ENCODE data around the gene MAB21L3.
"Not testable (repeated sequence)": the region's sequence is repeated elsewhere in the genome, so short reads cannot be mapped to it uniquely, and the experiment has no call there.

MAB21L3 gene

DNA sequence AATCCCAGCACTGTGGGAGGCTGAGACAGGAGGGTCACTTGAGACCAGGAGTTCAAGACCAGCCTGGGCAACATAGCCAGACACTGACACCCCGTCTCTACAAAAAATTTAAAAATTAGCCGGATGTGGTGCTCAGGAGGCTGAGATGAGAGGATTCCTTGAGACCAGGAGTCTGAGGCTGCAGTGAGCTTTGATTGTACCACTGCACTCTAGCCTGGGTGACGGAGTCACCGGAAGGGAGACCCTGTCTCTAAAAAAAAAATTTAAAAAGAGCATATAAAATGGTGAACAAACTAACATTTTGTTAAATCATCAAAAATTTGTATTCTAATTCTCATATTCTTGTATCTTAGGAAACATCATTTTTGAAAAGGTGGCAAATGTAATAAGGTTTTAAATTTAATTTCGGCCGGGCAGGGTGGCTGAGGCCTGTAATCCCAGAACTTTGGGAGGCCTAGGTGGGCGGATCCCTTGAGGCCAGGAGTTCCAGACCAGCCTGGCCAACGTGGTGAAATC is 27.1 kb downstream of the MAB21L3 start:
- no peak for DNase-seq (ENCODE audit: low read depth)

- DNase-seq (ENCODE audit: low read depth), result no peak
Observed at GRCh38 chr1:116139592-116140134, 28.5 kb downstream of the MAB21L3 start.

DNA sequence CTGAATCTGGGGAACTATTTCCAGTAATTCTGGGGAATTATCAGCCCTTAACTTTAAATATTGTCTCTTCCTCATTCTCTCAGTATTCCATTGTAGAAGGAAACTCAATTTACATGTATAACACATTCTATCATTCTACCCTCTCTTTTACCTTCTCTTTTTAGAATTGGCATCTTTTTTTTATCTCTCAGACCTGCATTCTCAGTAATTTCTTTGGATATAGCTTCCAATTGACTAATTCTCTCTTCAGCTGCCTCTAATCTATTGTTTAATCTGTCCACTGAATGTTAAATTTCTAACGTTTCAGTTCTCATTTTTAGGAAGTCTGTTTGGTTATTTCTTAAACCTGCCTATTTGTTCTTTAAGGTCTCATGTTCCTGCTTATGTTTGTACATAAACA is 33.0 kb downstream of the MAB21L3 start:
- DNase-seq (ENCODE audit: low read depth), result no peak

DNA sequence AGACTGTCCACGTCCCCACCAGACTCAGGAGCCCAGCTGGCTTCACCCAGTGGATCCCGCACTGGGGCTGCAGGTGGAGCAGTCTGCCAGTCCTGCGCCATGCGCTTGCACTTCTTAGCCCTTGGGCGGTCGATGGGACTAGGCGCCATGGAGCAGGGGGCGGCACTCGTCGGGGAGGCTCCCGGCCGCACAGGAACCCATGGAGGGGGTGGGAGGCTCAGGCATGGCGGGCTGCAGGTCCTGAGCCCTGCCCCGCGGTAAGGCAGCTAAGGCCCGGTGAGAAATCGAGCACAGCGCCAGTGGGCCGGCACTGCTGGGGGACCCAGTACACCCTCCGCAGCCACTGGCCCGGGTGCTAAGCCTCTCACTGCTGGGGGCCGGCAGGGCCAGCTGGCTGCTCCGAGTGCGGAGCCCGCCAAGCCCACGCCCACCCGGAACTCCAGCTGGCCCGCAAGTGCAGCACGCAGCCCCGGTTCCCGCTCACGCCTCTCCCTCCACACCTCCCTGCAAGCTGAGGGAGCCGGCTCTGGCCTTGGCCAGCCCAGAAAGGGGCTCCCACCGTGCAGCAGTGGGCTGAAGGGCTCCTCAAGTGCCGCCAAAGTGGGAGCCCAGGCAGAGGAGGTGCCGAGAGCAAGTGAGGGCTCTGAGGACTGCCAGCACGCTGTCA is 35.4 kb downstream of the MAB21L3 start:
- DNase-seq (ENCODE audit: low read depth), result not testable (repeated sequence)

DNA sequence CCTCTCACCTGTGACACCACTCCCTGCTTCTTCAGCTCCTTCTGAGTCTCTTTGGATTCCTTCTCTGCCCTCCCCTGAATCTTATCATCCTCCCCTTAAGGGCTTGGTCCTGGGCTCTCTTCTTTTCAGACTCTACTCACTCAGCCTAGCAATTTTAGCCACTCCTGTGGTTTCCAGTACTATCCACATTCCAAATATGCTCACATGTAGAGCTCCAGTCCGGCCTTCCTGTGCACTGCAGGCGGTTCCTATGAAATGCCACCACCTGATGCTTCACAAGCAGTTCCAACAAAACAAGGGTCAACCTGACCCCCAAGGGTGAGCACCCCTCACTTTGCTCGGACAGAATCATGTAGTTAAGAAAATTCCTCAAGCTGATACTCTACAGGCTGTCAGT is 35.9 kb downstream of the MAB21L3 start:
- DNase-seq (ENCODE audit: low read depth), result no peak

GRCh38 chr1:116147972-116148371 is 36.8 kb downstream of the MAB21L3 start:
- no peak for DNase-seq (ENCODE audit: low read depth)

GRCh38 chr1:116148967-116149366 is 37.8 kb downstream of the MAB21L3 start:
- no peak for DNase-seq (ENCODE audit: low read depth)

DNA sequence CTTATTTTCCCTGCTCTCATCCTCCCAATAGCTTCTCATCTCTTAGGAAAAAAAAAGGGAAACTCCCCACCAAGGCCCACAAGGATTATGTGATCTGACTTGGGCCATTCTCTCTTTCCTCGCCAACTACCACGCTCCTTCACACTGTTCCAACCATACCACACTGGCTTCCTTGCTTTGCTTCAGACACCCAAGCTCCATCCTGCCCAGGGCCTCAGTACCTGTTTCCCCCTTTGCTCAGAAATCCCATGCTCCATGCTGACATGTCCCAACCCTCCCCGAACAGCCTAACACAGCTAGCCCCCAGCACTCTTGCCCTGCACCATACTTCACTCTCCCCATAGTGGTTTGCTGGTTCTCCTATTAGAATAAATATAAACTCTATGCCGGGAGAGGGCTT is 39.2 kb downstream of the MAB21L3 start:
- DNase-seq (ENCODE audit: low read depth), result no peak

- peak; percentile 62 for DNase-seq (ENCODE audit: low read depth)
Observed at GRCh38 chr1:116151739-116152576, 40.8 kb downstream of the MAB21L3 start.

DNA sequence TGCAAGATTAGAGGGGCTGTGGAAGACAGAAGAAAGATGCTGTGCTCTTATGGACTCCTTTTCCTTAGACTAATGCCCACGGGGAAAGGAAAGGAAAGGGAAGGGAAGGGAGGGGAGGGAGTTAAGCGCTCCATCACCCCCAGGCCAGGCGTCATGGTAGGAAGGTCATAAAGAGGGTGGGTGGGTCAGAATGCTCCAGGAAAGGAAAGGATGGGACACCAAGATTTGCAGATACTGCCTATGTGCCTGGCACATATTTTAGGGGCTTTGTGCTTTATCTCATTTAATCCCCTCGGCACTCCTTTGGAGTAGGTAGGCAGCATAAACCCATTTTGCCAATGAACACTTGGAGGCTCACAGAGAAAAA is 41.4 kb downstream of the MAB21L3 start:
- DNase-seq (ENCODE audit: low read depth), result no peak

- DNase-seq (ENCODE audit: low read depth), result no peak
Observed at GRCh38 chr1:116152950-116153691, 41.9 kb downstream of the MAB21L3 start.

- DNase-seq (ENCODE audit: low read depth), result no peak
Observed at GRCh38 chr1:116153692-116154031, 42.5 kb downstream of the MAB21L3 start.

GRCh38 chr1:116154536-116154935 is 43.3 kb downstream of the MAB21L3 start:
- DNase-seq (ENCODE audit: low read depth), result no peak

GRCh38 chr1:116157096-116157495 is 45.9 kb downstream of the MAB21L3 start:
- DNase-seq (ENCODE audit: low read depth), result no peak

- no peak for DNase-seq (ENCODE audit: low read depth)
Observed at GRCh38 chr1:116159177-116159576, 48.0 kb downstream of the MAB21L3 start.

DNA sequence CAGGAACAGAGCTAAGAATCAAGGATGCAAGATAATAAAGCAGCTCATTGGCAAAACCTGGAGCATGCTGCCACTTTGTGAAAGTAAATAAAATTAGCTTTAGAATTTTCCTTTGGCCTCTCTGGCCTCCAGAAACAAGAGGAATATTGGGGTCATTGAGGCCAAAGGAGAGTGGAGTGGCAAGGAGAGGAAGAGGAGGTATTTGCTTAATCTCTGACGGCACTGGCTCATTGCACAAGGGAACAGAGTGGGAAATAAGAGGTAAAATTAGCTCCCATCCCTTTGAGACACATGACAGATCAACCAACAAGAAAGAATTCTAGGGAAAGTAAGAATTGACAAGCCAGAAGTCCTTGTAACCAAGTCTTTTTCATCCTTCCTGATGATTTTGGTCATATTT is 48.4 kb downstream of the MAB21L3 start:
- no peak for DNase-seq (ENCODE audit: low read depth)

DNA sequence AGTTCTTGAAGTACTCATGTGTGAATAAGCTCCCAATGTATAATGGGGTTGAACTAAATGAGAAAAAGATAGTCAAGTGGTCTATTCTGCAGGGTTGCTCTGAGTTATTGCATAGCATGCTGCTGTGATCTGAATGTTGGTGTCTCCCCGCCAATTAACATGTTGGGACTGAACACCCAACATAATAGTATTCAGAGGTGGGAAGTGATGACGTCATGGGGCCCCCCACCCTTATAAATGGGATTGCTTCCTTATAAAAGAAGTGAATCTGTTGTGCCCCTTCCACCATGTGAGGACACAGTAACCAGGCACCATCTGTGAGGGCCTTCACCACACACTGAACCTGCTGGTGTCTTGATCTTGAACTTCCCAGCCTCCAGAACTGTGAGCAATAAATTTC is 50.2 kb downstream of the MAB21L3 start:
- no peak for DNase-seq (ENCODE audit: low read depth)

DNA sequence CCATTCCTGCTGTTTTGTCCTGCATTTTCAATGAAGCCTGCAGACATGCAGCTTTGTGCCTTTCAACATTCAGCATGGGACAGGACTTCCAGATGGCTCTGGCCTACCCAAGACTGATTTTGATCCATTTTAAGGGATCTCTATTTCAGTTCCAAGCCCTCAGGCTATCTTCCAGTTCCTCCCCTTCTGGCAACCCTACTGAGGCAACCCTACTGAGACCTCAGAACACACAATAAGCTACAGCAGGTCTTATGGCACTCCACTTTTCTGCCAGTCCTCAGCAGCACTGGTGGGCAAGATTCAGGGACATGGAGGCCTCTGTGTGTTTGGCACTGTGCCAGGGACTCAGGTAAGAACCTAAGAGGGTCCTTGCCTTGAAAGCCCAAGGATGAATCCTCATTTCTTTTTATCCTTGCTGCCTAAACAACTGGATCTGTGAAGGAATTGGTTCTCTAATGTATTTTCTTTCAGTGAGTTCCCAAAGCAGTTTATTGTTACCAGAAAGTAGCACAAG is 50.7 kb downstream of the MAB21L3 start:
- no peak for DNase-seq (ENCODE audit: low read depth)

DNA sequence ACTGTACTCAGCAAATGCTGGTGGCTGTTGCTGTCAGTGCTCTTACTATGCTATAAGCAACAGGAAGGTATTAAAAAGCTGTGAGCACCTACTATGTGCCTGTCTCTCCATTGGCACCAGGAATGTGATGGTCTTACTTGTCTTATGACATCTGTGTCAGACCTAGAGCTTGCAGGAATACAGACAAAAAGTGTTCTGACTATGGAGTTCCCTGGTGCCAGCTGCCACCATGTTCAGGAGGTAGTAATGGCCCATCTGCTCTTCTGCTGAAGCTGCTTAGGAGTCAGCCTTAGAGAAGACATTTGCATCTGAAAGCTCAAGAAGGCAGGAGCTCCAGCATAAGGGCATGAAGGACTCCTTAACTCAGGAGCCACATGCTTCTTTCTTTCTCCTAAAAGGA is 52.3 kb downstream of the MAB21L3 start:
- DNase-seq (ENCODE audit: low read depth), result no peak

DNA sequence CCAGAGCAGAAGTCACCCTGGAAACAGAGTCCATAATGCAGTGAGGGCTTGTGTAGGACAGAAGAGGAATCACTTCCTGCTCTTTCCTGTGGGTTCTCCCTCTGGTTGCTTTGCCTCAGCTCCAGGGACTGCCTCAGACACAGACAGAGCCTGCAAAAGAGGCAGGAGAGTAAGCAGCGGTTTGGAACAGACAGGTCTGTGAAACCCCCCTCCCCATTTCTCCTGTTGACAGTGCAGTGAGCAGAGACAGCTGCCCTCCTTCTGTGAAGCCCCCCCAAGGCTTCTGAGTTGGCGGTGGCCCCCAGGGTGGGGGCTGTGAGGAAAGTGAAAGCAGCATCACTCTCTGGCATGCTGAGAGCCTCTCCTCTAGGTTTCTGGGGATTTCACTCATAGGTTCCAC is 53.0 kb downstream of the MAB21L3 start:
- DNase-seq (ENCODE audit: low read depth), result no peak

DNA sequence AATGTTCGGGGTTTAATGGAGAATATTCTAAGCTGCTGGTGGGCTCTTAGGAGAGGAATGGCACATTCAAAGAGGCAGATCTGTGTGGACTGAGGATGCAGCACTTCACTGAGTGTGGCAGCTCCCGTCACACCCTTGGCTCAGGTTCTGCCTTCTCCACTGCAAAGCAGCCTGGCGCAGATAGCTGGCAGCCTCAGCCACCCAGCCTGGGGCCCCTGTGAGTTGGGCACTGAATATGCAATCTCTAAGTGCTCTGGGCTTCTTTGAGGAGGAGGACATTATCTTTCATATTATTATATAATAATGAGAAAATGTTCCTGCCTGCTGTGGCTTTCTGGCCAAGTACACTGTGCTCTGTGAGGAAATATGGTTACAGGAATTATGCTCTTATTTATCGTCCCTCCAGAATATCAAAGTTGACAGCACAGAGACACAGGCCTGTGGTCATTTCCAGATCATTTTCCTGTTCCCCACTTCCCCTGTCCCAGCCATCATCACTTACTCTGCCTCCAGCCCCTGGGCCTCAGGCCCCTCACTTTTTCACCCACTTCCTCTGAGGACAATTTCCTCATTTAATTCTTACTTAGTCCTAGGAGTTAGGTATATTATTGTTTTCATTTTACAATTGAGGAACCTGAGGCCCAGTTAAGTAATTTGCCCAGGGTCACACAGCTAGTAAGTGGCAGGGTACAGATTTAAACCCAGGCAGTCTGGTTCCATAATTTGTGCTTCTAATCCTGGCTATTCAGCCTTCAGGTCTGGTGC is 53.6 kb downstream of the MAB21L3 start:
- DNase-seq (ENCODE audit: low read depth), result no peak

DNA sequence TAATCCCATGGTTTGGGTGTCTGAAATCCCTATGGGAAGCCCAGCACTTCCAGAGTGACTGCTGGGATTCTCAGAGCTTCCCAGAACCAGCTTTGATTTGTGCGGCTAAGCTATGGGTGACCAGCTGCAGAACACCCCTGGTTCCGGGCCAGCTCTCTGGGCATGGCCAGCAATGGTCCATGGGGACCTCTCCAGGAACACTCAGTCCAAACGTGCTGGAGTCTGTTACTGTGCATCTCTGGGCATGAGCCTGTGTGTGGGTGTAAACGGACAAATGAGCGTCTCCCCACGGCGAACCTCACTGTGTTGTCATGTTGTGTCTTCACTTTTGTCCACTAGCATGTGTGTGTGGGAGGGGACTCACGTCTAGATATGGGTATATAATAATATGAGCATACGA is 54.4 kb downstream of the MAB21L3 start:
- no peak for DNase-seq (ENCODE audit: low read depth)

All from stimulated activated CD8-positive, alpha-beta memory T cell treated with anti-CD3 and anti-CD28 coated beads, Interleukin-12 subunit alpha, Interleukin-12 subunit beta, amount 100 ng/mL, for 1 hour (primary cell).